HepG2 (cell line): ENCODE data around the gene NFILZ. TPM values are rescaled to one million over a fixed set of nuclear protein-coding genes. Genes with fewer than 3 reads are reported as not detected.

Experiments used
- ATAC-seq: fragments of 200-7000 bp; cut with Tn5 transposase; 3 replicates; pipeline ENCODE4 v1.9.1; 2020; ENCODE audit warnings: mild to moderate bottlenecking, moderate library complexity
- BruUV-seq: library from RNA; stranded (reverse); fragments of 400-500 nt; replicated peaks from 2 replicates; lab custom pipeline; 2021; lab: Mats Ljungman, UMichigan
- CTCF ChIA-PET: fragments of 300-600 bp; formaldehyde crosslinking; extraction: SDS; loops from one replicate; lab custom pipeline; 2021; ENCODE audit warnings: low total read pairs, inconsistent platforms, low intra/inter-chr PET ratio; lab: Yijun Ruan, JAX
- POLR2A ChIA-PET: fragments of 350-600 bp; sonication (Branson Sonifier 250); formaldehyde crosslinking; loops from one replicate; lab custom pipeline; 2020; ENCODE audit warnings: antibody characterized with exemption, inconsistent platforms; lab: Yijun Ruan, JAX
- DNase-seq: peaks from one replicate; pipeline ENCODE4 v3.0.0-alpha.2; 2015; ENCODE audit warnings: low spot score
- FAIRE-seq: peaks from 3 replicates; lab custom pipeline; 2011; peaks lifted over from hg19 to GRCh38; lab: Jason Lieb, UNC
- H2AFZ ChIP-seq: one replicate; pipeline ENCODE4 v1.6.1; 2011; ENCODE audit warnings: low read length, inconsistent platforms
- H3K27ac ChIP-seq: fragments of 300-600 bp; 3 replicates; pipeline ENCODE4 v1.8.0; 2011; ENCODE audit warnings: mixed run types, mild to moderate bottlenecking, mixed read lengths, low read length, inconsistent platforms; ENCODE audit not compliant: insufficient read depth; ENCODE audit errors: extremely low read length
- H3K27me3 ChIP-seq, 2 experiments: fragments of 200-600 bp in 1 of 2; 2 replicates in 1 of 2; 3 replicates in 1 of 2; pipeline versions ENCODE4 v1.6.0 to v1.8.0; 2011; ENCODE audit warnings: low read length in 2 of 2, mild to moderate bottlenecking in 2 of 2, moderate library complexity in 2 of 2, inconsistent platforms in 1 of 2; ENCODE audit not compliant: insufficient read depth in 2 of 2, control insufficient read depth in 1 of 2
- H3K36me3 ChIP-seq, 2 experiments: fragments of 200-600 bp in 1 of 2; replicated peaks in 1 of 2; 2 replicates in 1 of 2; 3 replicates in 1 of 2; pipeline versions ENCODE4 v1.5.1 to v1.8.0; 2011; ENCODE audit warnings: low read length in 2 of 2, inconsistent platforms in 1 of 2; ENCODE audit not compliant: insufficient read depth in 2 of 2, control insufficient read depth in 1 of 2
- H3K4me1 ChIP-seq: 2 replicates; pipeline ENCODE4 v1.5.1; 2012; ENCODE audit warnings: low read length, inconsistent platforms; ENCODE audit not compliant: insufficient read depth
- H3K4me2 ChIP-seq: 2 replicates; pipeline ENCODE4 v1.6.0; 2011; ENCODE audit warnings: low read depth, low read length, inconsistent platforms
- H3K4me3 ChIP-seq, 3 experiments: fragments of 200-600 bp in 1 of 3; sonication (generic), shearing (Covaris generic) in 1 of 3; replicated peaks in 1 of 3; 2 replicates each; pipeline ENCODE4 v1.5.1; 2011 to 2016; ENCODE audit warnings: low read length in 3 of 3, inconsistent platforms in 2 of 3, low read depth in 2 of 3, mild to moderate bottlenecking in 2 of 3, control low read depth in 1 of 3, mixed read lengths in 1 of 3; ENCODE audit not compliant: insufficient read depth in 1 of 3
- H3K79me2 ChIP-seq: one replicate; pipeline ENCODE4 v1.6.1; 2011; ENCODE audit warnings: low read length, inconsistent platforms; ENCODE audit not compliant: insufficient read depth
- H3K9ac ChIP-seq: 2 replicates; pipeline ENCODE4 v1.6.0; 2011; ENCODE audit warnings: mild to moderate bottlenecking, low read depth, low read length, inconsistent platforms; ENCODE audit not compliant: insufficient read depth
- H3K9me3 ChIP-seq: 2 replicates; pipeline ENCODE4 v1.5.1; 2012; ENCODE audit warnings: mild to moderate bottlenecking, low read length
- H4K20me1 ChIP-seq: 2 replicates; pipeline ENCODE4 v1.6.0; 2011; ENCODE audit warnings: inconsistent platforms, mild to moderate bottlenecking, low read length, moderate library complexity; ENCODE audit not compliant: insufficient read depth
- CBFB ChIP-seq: sonication (generic); formaldehyde crosslinking; IDR thresholded peaks from 2 replicates; pipeline ENCODE4 v1.4.0; 2020; ENCODE audit warnings: missing genetic modification reagents
- HES4 ChIP-seq: sonication (generic); formaldehyde crosslinking; IDR thresholded peaks from 2 replicates; pipeline ENCODE4 v1.9.0; 2021; ENCODE audit warnings: mild to moderate bottlenecking, missing genetic modification reagents, borderline replicate concordance
- MEIS2 ChIP-seq: sonication (generic); formaldehyde crosslinking; IDR thresholded peaks from 2 replicates; pipeline ENCODE4 v1.9.0; 2021; ENCODE audit warnings: mild to moderate bottlenecking, missing genetic modification reagents
- PAF1 ChIP-seq: IDR thresholded peaks from 2 replicates; pipeline ENCODE4 v1.6.1; 2016; ENCODE audit warnings: missing genetic modification reagents, missing compliant biosample characterization
- PPARG ChIP-seq: conservative IDR thresholded peaks from 2 replicates; pipeline ENCODE4 v1.6.1; 2016; ENCODE audit warnings: missing biosample characterization, missing genetic modification reagents
- RFX1 ChIP-seq: fragments of 450-650 bp; IDR thresholded peaks from 2 replicates; pipeline ENCODE4 v1.6.1; 2017
- SP4 ChIP-seq: sonication (generic); formaldehyde crosslinking; IDR thresholded peaks from 2 replicates; pipeline ENCODE4 v1.8.1; 2023; ENCODE audit warnings: mild to moderate bottlenecking, missing genetic modification reagents
- ZNF44 ChIP-seq: sonication (generic); formaldehyde crosslinking; IDR thresholded peaks from 2 replicates; pipeline ENCODE4 v1.5.1; 2020; ENCODE audit warnings: mild to moderate bottlenecking, missing genetic modification reagents
- ZNF563 ChIP-seq: sonication (generic); formaldehyde crosslinking; IDR thresholded peaks from 2 replicates; pipeline ENCODE4 v1.8.0; 2022; ENCODE audit warnings: mild to moderate bottlenecking, moderate library complexity, missing genetic modification reagents
- ZNF672 ChIP-seq: sonication (generic); formaldehyde crosslinking; IDR thresholded peaks from 2 replicates; pipeline ENCODE4 v1.8.1; 2022; ENCODE audit warnings: missing genetic modification reagents
- ZNF781 ChIP-seq: sonication (generic); formaldehyde crosslinking; IDR thresholded peaks from 2 replicates; pipeline ENCODE4 v1.5.1; 2020; ENCODE audit warnings: borderline replicate concordance, mild to moderate bottlenecking, missing genetic modification reagents; ENCODE audit errors: not compliant biosample characterization
- WGBS: methylation state at CpG from one replicate; pipeline ENCODE4 v1.1.6; 2017; ENCODE audit warnings: low lambda C conversion rate; 5-methylcytosine and 5-hydroxymethylcytosine counted together
- in situ Hi-C: cut with HindIII; loops from 2 replicates; pipeline ENCODE4 v1.10.0; 2017; ENCODE audit warnings: low pct_unique_long_range_greater_than_20kb; ENCODE audit not compliant: extremely low pct_ligation_motif_present
- intact Hi-C: fragments of 100-400 bp; cut with micrococcal nuclease; formaldehyde crosslinking; loops from one replicate; pipeline ENCODE4 v1.10.0; 2022; ENCODE audit not compliant: unreplicated experiment
- polyA plus RNA-seq, 8 experiments: library from polyadenylated mRNA; depleted of rRNA in 3 of 8; stranded (reverse) in 7 of 8; unstranded in 1 of 8; fragments of >200 nt; fragmentation: Illumina TruSeq in 4 of 8; extraction: Trizol in 4 of 8; gene quantifications; 2 replicates each; pipeline versions ENCODE4 v1.2.1 to v1.2.3, GENCODE V29; 2011 to 2016; ENCODE audit warnings: low read depth in 4 of 8, missing spikeins in 1 of 8, mixed read lengths in 1 of 8; ENCODE audit not compliant: insufficient read depth in 1 of 8
- total RNA-seq, 5 experiments: library from RNA; depleted of rRNA; stranded (reverse); fragments of >200 nt; fragmentation: Illumina TruSeq; extraction: Trizol; gene quantifications; 2 replicates each; pipeline ENCODE4 v1.2.3, GENCODE V29; 2016; ENCODE audit warnings: low read depth in 1 of 5
- TF ChIP-seq, protein P1 (sequence below): sonication (generic); formaldehyde crosslinking; IDR thresholded peaks from 2 replicates; pipeline ENCODE4 v1.9.0; 2021; ENCODE audit warnings: missing genetic modification reagents, borderline replicate concordance
- TF ChIP-seq, protein P2 (sequence below): sonication (generic); formaldehyde crosslinking; IDR thresholded peaks from 2 replicates; pipeline ENCODE4 v1.8.0; 2022; ENCODE audit warnings: missing genetic modification reagents, mild to moderate bottlenecking, moderate library complexity, borderline replicate concordance
- TF ChIP-seq, protein P3 (sequence below): sonication (generic); formaldehyde crosslinking; IDR thresholded peaks from 2 replicates; pipeline ENCODE4 v1.4.0; 2020; ENCODE audit warnings: missing genetic modification reagents

Gene NFILZ
- total and polyA plus RNA-seq, 2 of the 13 experiments (the other 11 are each of a cell fraction or from before 2014, with no cell fraction given): not detected

DNA sequence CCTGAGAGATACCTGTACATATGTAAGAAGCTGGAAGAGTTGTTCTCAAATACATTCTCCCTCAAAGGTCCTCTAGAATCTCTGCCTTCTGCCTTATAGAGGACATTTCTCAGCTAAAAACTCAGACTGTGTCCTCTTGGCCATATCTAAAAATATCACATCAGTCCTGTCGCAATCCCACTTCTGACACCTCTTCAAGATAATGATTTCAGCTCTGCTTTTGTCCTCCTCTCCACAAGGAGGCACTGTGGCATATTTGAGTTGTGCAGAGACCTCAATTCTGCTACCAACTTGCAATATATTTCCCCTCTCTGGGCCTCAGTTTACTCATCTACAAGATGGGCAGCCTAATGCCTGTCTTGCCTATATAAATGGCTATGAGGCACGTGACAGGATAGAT, 36.5 kb upstream of the NFILZ start:
- POLR2A ChIA-PET: no interaction called here
- H3K4me2 ChIP-seq: no peak overlapping the region
- DNase-seq (no peak), ATAC-seq (no peak)
- H3K9me3 ChIP-seq: peaks cover 12% of the 10 kb centered on the region
- peaks cover 2 to 3% of the 10 kb centered on the region in 2 experiments; a peak in 1 of 5 replicates for H3K27me3 ChIP-seq
- BruUV-seq: no TSS peak
- in situ Hi-C loops: no loop called here
- H3K4me3 ChIP-seq: no peak overlapping the region
- H3K4me1 ChIP-seq: no peaks in the 10 kb centered on the region
- no peak overlapping the region for H3K9ac ChIP-seq
- H3K79me2 ChIP-seq: no peaks in the 10 kb centered on the region
- no peak overlapping the region for H3K27ac ChIP-seq
- H4K20me1 ChIP-seq: no peaks in the 10 kb centered on the region
- TF ChIP-seq, protein P1, sequence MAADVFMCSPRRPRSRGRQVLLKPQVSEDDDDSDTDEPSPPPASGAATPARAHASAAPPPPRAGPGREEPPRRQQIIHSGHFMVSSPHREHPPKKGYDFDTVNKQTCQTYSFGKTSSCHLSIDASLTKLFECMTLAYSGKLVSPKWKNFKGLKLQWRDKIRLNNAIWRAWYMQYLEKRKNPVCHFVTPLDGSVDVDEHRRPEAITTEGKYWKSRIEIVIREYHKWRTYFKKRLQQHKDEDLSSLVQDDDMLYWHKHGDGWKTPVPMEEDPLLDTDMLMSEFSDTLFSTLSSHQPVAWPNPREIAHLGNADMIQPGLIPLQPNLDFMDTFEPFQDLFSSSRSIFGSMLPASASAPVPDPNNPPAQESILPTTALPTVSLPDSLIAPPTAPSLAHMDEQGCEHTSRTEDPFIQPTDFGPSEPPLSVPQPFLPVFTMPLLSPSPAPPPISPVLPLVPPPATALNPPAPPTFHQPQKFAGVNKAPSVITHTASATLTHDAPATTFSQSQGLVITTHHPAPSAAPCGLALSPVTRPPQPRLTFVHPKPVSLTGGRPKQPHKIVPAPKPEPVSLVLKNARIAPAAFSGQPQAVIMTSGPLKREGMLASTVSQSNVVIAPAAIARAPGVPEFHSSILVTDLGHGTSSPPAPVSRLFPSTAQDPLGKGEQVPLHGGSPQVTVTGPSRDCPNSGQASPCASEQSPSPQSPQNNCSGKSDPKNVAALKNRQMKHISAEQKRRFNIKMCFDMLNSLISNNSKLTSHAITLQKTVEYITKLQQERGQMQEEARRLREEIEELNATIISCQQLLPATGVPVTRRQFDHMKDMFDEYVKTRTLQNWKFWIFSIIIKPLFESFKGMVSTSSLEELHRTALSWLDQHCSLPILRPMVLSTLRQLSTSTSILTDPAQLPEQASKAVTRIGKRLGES: no peak
- TF ChIP-seq, all 625 proteins: peak for 0
- FAIRE-seq: no peak
- 98% methylated on average over 2 of the region's 2 CpGs for WGBS
- intact Hi-C loops: no loop called here
- CTCF ChIA-PET: no interaction called here
- no peak overlapping the region for H2AFZ ChIP-seq
- no peaks in the 10 kb centered on the region for H3K36me3 ChIP-seq

DNA sequence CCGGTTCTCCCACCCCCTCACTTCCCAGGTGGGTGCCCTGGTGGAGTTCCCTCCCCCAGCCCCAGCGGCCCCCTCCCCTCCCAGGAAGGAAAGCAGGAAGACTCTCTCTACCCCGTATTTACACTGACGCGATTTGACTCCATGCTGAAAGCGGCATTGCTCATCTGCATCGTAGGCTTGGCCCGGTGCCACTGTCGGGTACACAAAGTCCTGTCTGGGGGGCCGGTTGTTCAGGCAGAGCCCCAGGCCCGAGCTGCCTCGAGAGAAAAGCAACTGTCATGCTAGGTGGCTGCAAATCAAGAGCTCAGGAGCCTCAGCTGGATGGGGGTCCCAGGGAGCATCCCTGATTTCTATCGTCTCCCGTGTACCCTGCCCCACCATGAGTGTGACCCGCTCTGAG, 34.8 kb upstream of the NFILZ start:
- no peak overlapping the region for H3K4me3 ChIP-seq
- H3K9me3 ChIP-seq: peaks cover 12% of the 10 kb centered on the region
- H3K79me2 ChIP-seq: no peaks in the 10 kb centered on the region
- whole genome bisulfite sequencing: 51% methylated on average over 12 of the region's 15 CpGs
- H2AFZ ChIP-seq: no peak overlapping the region
- POLR2A ChIA-PET: no interaction called here
- ATAC-seq: no peak
- H4K20me1 ChIP-seq: no peaks in the 10 kb centered on the region
- H3K4me2 ChIP-seq: no peak overlapping the region
- H3K27me3 ChIP-seq: peaks cover 1 to 3% of the 10 kb centered on the region in 2 experiments; a peak in 1 of 5 replicates
- no peak overlapping the region for H3K27ac ChIP-seq
- no peak overlapping the region for H3K9ac ChIP-seq
- in situ Hi-C loops: no loop called here
- intact Hi-C loops: no loop called here
- FAIRE-seq: no peak
- no peaks in the 10 kb centered on the region for H3K4me1 ChIP-seq
- BruUV-seq: no TSS peak
- DNase-seq: no peak
- no peaks in the 10 kb centered on the region for H3K36me3 ChIP-seq
- CTCF ChIA-PET: no interaction called here
- TF ChIP-seq HES4 (CRISPR knock-in tag) (no peak), PPARG (no peak), MEIS2 (CRISPR knock-in tag) (no peak), ZNF563 (CRISPR knock-in tag) (no peak), RFX1 (no peak), ZNF672 (no peak), PAF1 (CRISPR knock-in tag) (no peak), ZNF781 (CRISPR knock-in tag) (no peak), SP4 (CRISPR knock-in tag) (no peak), ZNF44 (CRISPR knock-in tag) (no peak), CBFB (CRISPR knock-in tag) (no peak)
- TF ChIP-seq, protein P2, sequence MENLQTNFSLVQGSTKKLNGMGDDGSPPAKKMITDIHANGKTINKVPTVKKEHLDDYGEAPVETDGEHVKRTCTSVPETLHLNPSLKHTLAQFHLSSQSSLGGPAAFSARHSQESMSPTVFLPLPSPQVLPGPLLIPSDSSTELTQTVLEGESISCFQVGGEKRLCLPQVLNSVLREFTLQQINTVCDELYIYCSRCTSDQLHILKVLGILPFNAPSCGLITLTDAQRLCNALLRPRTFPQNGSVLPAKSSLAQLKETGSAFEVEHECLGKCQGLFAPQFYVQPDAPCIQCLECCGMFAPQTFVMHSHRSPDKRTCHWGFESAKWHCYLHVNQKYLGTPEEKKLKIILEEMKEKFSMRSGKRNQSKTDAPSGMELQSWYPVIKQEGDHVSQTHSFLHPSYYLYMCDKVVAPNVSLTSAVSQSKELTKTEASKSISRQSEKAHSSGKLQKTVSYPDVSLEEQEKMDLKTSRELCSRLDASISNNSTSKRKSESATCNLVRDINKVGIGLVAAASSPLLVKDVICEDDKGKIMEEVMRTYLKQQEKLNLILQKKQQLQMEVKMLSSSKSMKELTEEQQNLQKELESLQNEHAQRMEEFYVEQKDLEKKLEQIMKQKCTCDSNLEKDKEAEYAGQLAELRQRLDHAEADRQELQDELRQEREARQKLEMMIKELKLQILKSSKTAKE (CRISPR knock-in tag): no peak
- TF ChIP-seq, protein P3, sequence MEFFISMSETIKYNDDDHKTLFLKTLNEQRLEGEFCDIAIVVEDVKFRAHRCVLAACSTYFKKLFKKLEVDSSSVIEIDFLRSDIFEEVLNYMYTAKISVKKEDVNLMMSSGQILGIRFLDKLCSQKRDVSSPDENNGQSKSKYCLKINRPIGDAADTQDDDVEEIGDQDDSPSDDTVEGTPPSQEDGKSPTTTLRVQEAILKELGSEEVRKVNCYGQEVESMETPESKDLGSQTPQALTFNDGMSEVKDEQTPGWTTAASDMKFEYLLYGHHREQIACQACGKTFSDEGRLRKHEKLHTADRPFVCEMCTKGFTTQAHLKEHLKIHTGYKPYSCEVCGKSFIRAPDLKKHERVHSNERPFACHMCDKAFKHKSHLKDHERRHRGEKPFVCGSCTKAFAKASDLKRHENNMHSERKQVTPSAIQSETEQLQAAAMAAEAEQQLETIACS (CRISPR knock-in tag): no peak
